H9 (cell line): Measurements from ENCODE around the gene GRIK4. TPM values are rescaled to one million over a fixed set of nuclear protein-coding genes. Genes with fewer than 3 reads are reported as not detected.

ENCODE experiments used
- DNase-seq: peaks from one replicate; pipeline ENCODE4 v3.0.0-alpha.2; 2017
- H2AFZ ChIP-seq: one replicate; pipeline ENCODE4 v1.6.1; 2013; ENCODE audit warnings: mild to moderate bottlenecking, low read length, control low read depth, moderate library complexity
- H2AK5ac ChIP-seq: 2 replicates; pipeline ENCODE4 v1.6.1; 2013; ENCODE audit warnings: low read length, control low read depth, mixed read lengths; ENCODE audit not compliant: insufficient read length
- H2BK120ac ChIP-seq: one replicate; pipeline ENCODE4 v1.6.1; 2013; ENCODE audit warnings: low read depth, mild to moderate bottlenecking, low read length, control low read depth, inconsistent platforms; ENCODE audit not compliant: poor library complexity, severe bottlenecking
- H2BK12ac ChIP-seq: 2 replicates; pipeline ENCODE4 v1.6.1; 2013; ENCODE audit warnings: low read length, control low read depth, mixed read lengths, low read depth; ENCODE audit not compliant: insufficient read length
- H2BK15ac ChIP-seq: 2 replicates; pipeline ENCODE4 v1.6.1; 2013; ENCODE audit warnings: low read depth, low read length, control low read depth
- H2BK20ac ChIP-seq: one replicate; pipeline ENCODE4 v1.6.1; 2013; ENCODE audit warnings: low read depth, mild to moderate bottlenecking, low read length, control low read depth, inconsistent platforms; ENCODE audit not compliant: poor library complexity, severe bottlenecking
- H2BK5ac ChIP-seq: 2 replicates; pipeline ENCODE4 v1.6.1; 2013; ENCODE audit warnings: low read length, control low read depth, mixed read lengths; ENCODE audit not compliant: insufficient read length
- H3K14ac ChIP-seq: 2 replicates; pipeline ENCODE4 v1.6.1; 2013; ENCODE audit warnings: low read length, control low read depth; ENCODE audit not compliant: insufficient read depth
- H3K18ac ChIP-seq: 2 replicates; pipeline ENCODE4 v1.6.1; 2013; ENCODE audit warnings: low read depth, mild to moderate bottlenecking, mixed read lengths, low read length, control low read depth; ENCODE audit not compliant: insufficient read length
- H3K23ac ChIP-seq: 2 replicates; pipeline ENCODE4 v1.6.1; 2013; ENCODE audit warnings: low read length, control low read depth, mixed read lengths, low read depth; ENCODE audit not compliant: insufficient read length
- H3K23me2 ChIP-seq: 2 replicates; pipeline ENCODE4 v1.6.1; 2013; ENCODE audit warnings: low read depth, mild to moderate bottlenecking, mixed read lengths, low read length, control low read depth; ENCODE audit not compliant: insufficient read length, poor library complexity, severe bottlenecking
- H3K27ac ChIP-seq: 2 replicates; pipeline ENCODE4 v1.5.1; 2013; ENCODE audit warnings: low read length, control low read depth, mixed read lengths, low read depth; ENCODE audit not compliant: insufficient read length
- H3K27me3 ChIP-seq: 2 replicates; pipeline ENCODE4 v1.6.1; 2013; ENCODE audit warnings: low read length, control low read depth, inconsistent platforms; ENCODE audit not compliant: insufficient read depth
- H3K4ac ChIP-seq: 2 replicates; pipeline ENCODE4 v1.6.1; 2013; ENCODE audit warnings: low read depth, mild to moderate bottlenecking, control low read depth, inconsistent platforms, low read length, moderate library complexity
- H3K4me1 ChIP-seq: 2 replicates; pipeline ENCODE4 v1.6.1; 2013; ENCODE audit warnings: low read length, control low read depth, inconsistent platforms; ENCODE audit not compliant: insufficient read depth
- H3K4me2 ChIP-seq: 2 replicates; pipeline ENCODE4 v1.6.1; 2013; ENCODE audit warnings: low read length, control low read depth, mixed read lengths; ENCODE audit not compliant: insufficient read length, insufficient read depth
- H3K56ac ChIP-seq: 2 replicates; pipeline ENCODE4 v1.6.1; 2013; ENCODE audit warnings: low read depth, mild to moderate bottlenecking, mixed read lengths, low read length, control low read depth; ENCODE audit not compliant: insufficient read length
- H3K79me1 ChIP-seq: 2 replicates; pipeline ENCODE4 v1.6.1; 2013; ENCODE audit warnings: low read depth, mild to moderate bottlenecking, moderate library complexity, low read length, control low read depth, inconsistent platforms; ENCODE audit not compliant: insufficient read depth, poor library complexity, severe bottlenecking
- H3K79me2 ChIP-seq: 2 replicates; pipeline ENCODE4 v1.6.1; 2013; ENCODE audit warnings: low read length, control low read depth, inconsistent platforms; ENCODE audit not compliant: insufficient read depth
- H3K9ac ChIP-seq: 2 replicates; pipeline ENCODE4 v1.6.1; 2013; ENCODE audit warnings: low read length, control low read depth, mixed read lengths; ENCODE audit not compliant: insufficient read length; ENCODE audit errors: extremely low read depth
- H3K9me3 ChIP-seq: one replicate; pipeline ENCODE4 v1.6.1; 2013; ENCODE audit warnings: low read depth, low read length, inconsistent platforms; ENCODE audit not compliant: control insufficient read depth
- H3T11ph ChIP-seq: one replicate; pipeline ENCODE4 v1.6.1; 2013; ENCODE audit warnings: mild to moderate bottlenecking, low read length, control low read depth, inconsistent platforms
- H4K20me1 ChIP-seq: one replicate; pipeline ENCODE4 v1.6.1; 2013; ENCODE audit not compliant: control insufficient read depth, insufficient read length, insufficient read depth
- H4K5ac ChIP-seq: 2 replicates; pipeline ENCODE4 v1.6.1; 2013; ENCODE audit warnings: low read depth, mild to moderate bottlenecking, mixed read lengths, low read length, control low read depth; ENCODE audit not compliant: insufficient read length
- H4K8ac ChIP-seq: replicated peaks from 2 replicates; pipeline ENCODE4 v1.6.1; 2013; ENCODE audit warnings: low read length, control low read depth, mixed read lengths, low read depth; ENCODE audit not compliant: insufficient read length
- H4K91ac ChIP-seq: 2 replicates; pipeline ENCODE4 v1.6.1; 2013; ENCODE audit warnings: low read depth, mild to moderate bottlenecking, moderate library complexity, mixed read lengths, low read length, control low read depth; ENCODE audit not compliant: insufficient read length
- H3K27ac Mint-ChIP-seq, 3 experiments: 2 replicates in 2 of 3; 3 replicates in 1 of 3; pipeline ENCODE4 v1.8.0; 2020 to 2021; ENCODE audit warnings: mixed read lengths in 3 of 3, mild to moderate bottlenecking in 1 of 3, moderate library complexity in 1 of 3
- H3K27me3 Mint-ChIP-seq: 2 replicates; pipeline ENCODE4 v1.8.0; 2021; ENCODE audit warnings: low read depth, mild to moderate bottlenecking, moderate library complexity, mixed read lengths
- H3K36me3 Mint-ChIP-seq, 3 experiments: 2 replicates in 2 of 3; 3 replicates in 1 of 3; pipeline ENCODE4 v1.8.0; 2020 to 2021; ENCODE audit warnings: low read depth in 3 of 3, mixed read lengths in 3 of 3; ENCODE audit not compliant: insufficient read depth in 1 of 3
- H3K4me1 Mint-ChIP-seq, 2 experiments: 2 replicates each; pipeline ENCODE4 v1.8.0; 2020; ENCODE audit warnings: mixed read lengths in 2 of 2
- H3K4me3 Mint-ChIP-seq, 2 experiments: 2 replicates in 1 of 2; 3 replicates in 1 of 2; pipeline ENCODE4 v1.8.0; 2020 to 2021; ENCODE audit warnings: mild to moderate bottlenecking in 2 of 2, mixed read lengths in 2 of 2, moderate library complexity in 1 of 2
- H3K9me3 Mint-ChIP-seq, 2 experiments: 2 replicates in 1 of 2; 3 replicates in 1 of 2; pipeline ENCODE4 v1.8.0; 2020; ENCODE audit warnings: mild to moderate bottlenecking in 2 of 2, mixed read lengths in 2 of 2, moderate library complexity in 1 of 2
- CTCF ChIP-seq: fragments of 200-600 bp; sonication (generic); conservative IDR thresholded peaks from 3 replicates; pipeline ENCODE4 v1.8.0; 2021; ENCODE audit warnings: antibody characterized with exemption, mild to moderate bottlenecking
- WGBS: extraction: QIAGEN DNeasy Blood & Tissue Kit; methylation state at CpG from one replicate; pipeline ENCODE4 v1.1.7; 2013; ENCODE audit warnings: missing lambda C conversion rate, low lambda C conversion rate, mixed read lengths; ENCODE audit not compliant: insufficient read length; ENCODE audit errors: extremely low coverage; 5-methylcytosine and 5-hydroxymethylcytosine counted together
- total RNA-seq: library from RNA; stranded (reverse); gene quantifications from 2 replicates; pipeline ENCODE4 v1.2.1, GENCODE V29; 2021

Gene GRIK4
- total RNA-seq, 1 experiment from 2014 or later, result 2.3 TPM

DNA sequence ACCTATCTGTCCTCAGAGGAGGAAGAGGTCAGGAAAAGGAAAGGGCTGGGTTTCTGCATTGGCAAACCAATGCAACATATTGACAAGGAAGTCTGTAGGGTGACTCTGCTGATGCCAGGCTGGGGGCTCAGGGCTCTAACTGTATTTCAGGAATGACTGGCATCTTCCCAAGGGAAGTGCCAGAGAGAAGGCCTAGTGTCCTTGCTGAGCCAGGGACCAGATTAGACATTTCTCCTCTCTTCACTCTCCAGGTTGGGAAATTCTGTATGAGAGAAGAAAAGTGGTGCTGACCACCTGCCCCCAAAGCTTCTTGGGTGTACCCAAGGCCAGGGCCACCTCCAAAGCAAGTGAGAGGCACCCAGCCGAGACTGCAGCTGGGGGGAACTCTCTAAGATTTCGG is 27.2 kb downstream of the GRIK4 start:
- Histone ChIP-seq H3T11ph (no peak overlapping the region), H3K27ac (no peak overlapping the region), H2BK120ac (no peak overlapping the region), H4K5ac (no peak overlapping the region), H3K4ac (no peak overlapping the region), H3K9me3 (no peaks in the 10 kb centered on the region), H3K79me2 (no peaks in the 10 kb centered on the region), H3K4me2 (no peak overlapping the region), H3K18ac (no peak overlapping the region), H2BK12ac (no peak overlapping the region), H2AK5ac (no peak overlapping the region), H3K4me1 (no peaks in the 10 kb centered on the region), H4K91ac (no peak overlapping the region), H3K9ac (no peak overlapping the region), H3K14ac (no peak overlapping the region), H3K23ac (no peak overlapping the region), H2BK5ac (no peak overlapping the region), H3K79me1 (no peaks in the 10 kb centered on the region), H4K8ac (no peak overlapping the region), H2BK15ac (no peak overlapping the region), H2AFZ (no peak overlapping the region), H2BK20ac (no peak overlapping the region), H3K23me2 (no peaks in the 10 kb centered on the region), H3K56ac (no peak overlapping the region), H4K20me1 (no peaks in the 10 kb centered on the region), H3K27me3 (no peaks in the 10 kb centered on the region)
- Mint-ChIP-seq H3K27me3 (peaks cover 4% of the 10 kb centered on the region), H3K9me3 (no peaks in the 10 kb centered on the region), H3K27ac (no peak overlapping the region), H3K4me1 (peaks cover 10 to 38% of the 10 kb centered on the region in 2 experiments), H3K4me3 (no peak overlapping the region), H3K36me3 (no peaks in the 10 kb centered on the region)
- no peak for TF ChIP-seq CTCF
- WGBS, result no CpG with 5 or more reads among the region's 2 CpGs
- no peak for DNase-seq
